HepG2 (cell line): ENCODE data around the gene GNG7. TPM values are rescaled to one million over a fixed set of nuclear protein-coding genes. Genes with fewer than 3 reads are reported as not detected.

Experiments
- FOXP1 ChIP-seq, 2 experiments: fragments of 450-650 bp in 1 of 2; IDR thresholded peaks; 2 replicates each; pipeline ENCODE4 v1.6.1; 2017 to 2018; ENCODE audit warnings: antibody characterized with exemption in 1 of 2
- HBP1 ChIP-seq: IDR thresholded peaks from 2 replicates; pipeline ENCODE4 v1.6.1; 2016; ENCODE audit warnings: low read depth, control low read depth
- HMG20A ChIP-seq: IDR thresholded peaks from 2 replicates; pipeline ENCODE4 v1.6.1; 2016; ENCODE audit warnings: borderline replicate concordance
- HMGXB4 ChIP-seq, 2 experiments: sonication (generic) in 1 of 2; formaldehyde crosslinking in 1 of 2; IDR thresholded peaks; 2 replicates each; pipeline versions ENCODE4 v1.4.0 to v1.6.1; 2018 to 2020; ENCODE audit warnings: missing genetic modification reagents in 2 of 2, borderline replicate concordance in 1 of 2, low read depth in 1 of 2, mild to moderate bottlenecking in 1 of 2, missing biosample characterization in 1 of 2
- HNRNPLL ChIP-seq: fragments of 200-400 bp; formaldehyde crosslinking; IDR thresholded peaks from 2 replicates; pipeline ENCODE4 v1.6.1; 2017; ENCODE audit warnings: mild to moderate bottlenecking, low read depth, low read length; ENCODE audit not compliant: poor library complexity, severe bottlenecking
- TERF1 ChIP-seq: sonication (generic); formaldehyde crosslinking; IDR thresholded peaks from 2 replicates; pipeline ENCODE4 v1.8.0; 2022; ENCODE audit warnings: mild to moderate bottlenecking, missing genetic modification reagents, moderate library complexity
- YY1 ChIP-seq: IDR thresholded peaks from 2 replicates; pipeline ENCODE4 v1.6.1; 2011; ENCODE audit warnings: low read length, low read depth, moderate library complexity, mild to moderate bottlenecking; ENCODE audit not compliant: insufficient read depth, insufficient replicate concordance
- ZBTB39 ChIP-seq: sonication (generic); formaldehyde crosslinking; IDR thresholded peaks from 2 replicates; pipeline ENCODE4 v1.5.0; 2020; ENCODE audit warnings: missing genetic modification reagents
- ZNF253 ChIP-seq: sonication (generic); formaldehyde crosslinking; IDR thresholded peaks from 2 replicates; pipeline ENCODE4 v1.8.0; 2022; ENCODE audit warnings: mild to moderate bottlenecking, missing genetic modification reagents, borderline replicate concordance
- ZNF280D ChIP-seq: sonication (generic); formaldehyde crosslinking; IDR thresholded peaks from 2 replicates; pipeline ENCODE4 v1.5.1; 2020; ENCODE audit warnings: mild to moderate bottlenecking, missing genetic modification reagents
- ZNF282 ChIP-seq: fragments of 450-650 bp; IDR thresholded peaks from 2 replicates; pipeline ENCODE4 v1.6.1; 2018; ENCODE audit not compliant: partially characterized antibody
- ZNF431 ChIP-seq: sonication (generic); formaldehyde crosslinking; IDR thresholded peaks from 2 replicates; pipeline ENCODE4 v1.9.0; 2022; ENCODE audit warnings: missing genetic modification reagents, low read depth, mild to moderate bottlenecking, borderline replicate concordance
- ZNF513 ChIP-seq: sonication (generic); formaldehyde crosslinking; conservative IDR thresholded peaks from 2 replicates; pipeline ENCODE4 v1.5.0; 2020; ENCODE audit warnings: missing genetic modification reagents
- ZNF784 ChIP-seq: sonication (generic); formaldehyde crosslinking; IDR thresholded peaks from 2 replicates; pipeline ENCODE4 v1.5.1; 2020; ENCODE audit warnings: missing genetic modification reagents, mild to moderate bottlenecking, borderline replicate concordance
- polyA plus RNA-seq, 8 experiments: library from polyadenylated mRNA; depleted of rRNA in 3 of 8; stranded (reverse) in 7 of 8; unstranded in 1 of 8; fragments of >200 nt; fragmentation: Illumina TruSeq in 4 of 8; extraction: Trizol in 4 of 8; gene quantifications; 2 replicates each; pipeline versions ENCODE4 v1.2.1 to v1.2.3, GENCODE V29; 2011 to 2016; ENCODE audit warnings: low read depth in 4 of 8, missing spikeins in 1 of 8, mixed read lengths in 1 of 8; ENCODE audit not compliant: insufficient read depth in 1 of 8
- total RNA-seq, 5 experiments: library from RNA; depleted of rRNA; stranded (reverse); fragments of >200 nt; fragmentation: Illumina TruSeq; extraction: Trizol; gene quantifications; 2 replicates each; pipeline ENCODE4 v1.2.3, GENCODE V29; 2016; ENCODE audit warnings: low read depth in 1 of 5

GNG7 gene
- total and polyA plus RNA-seq, 2 of the 13 experiments (the other 11 are each of a cell fraction or from before 2014, with no cell fraction given) = 1.4 to 3.3 TPM

GRCh38 chr19:2636897-2637683 is 65.4 kb downstream of the GNG7 start (continued):
- no peak for TF ChIP-seq ZNF253
- TF ChIP-seq ZNF282 = no peak
- 0 out of 2 replicates have a peak, but pooled peaks have one; percentile 32 for TF ChIP-seq HBP1 (CRISPR knock-in tag)
- TF ChIP-seq HMGXB4 (CRISPR knock-in tag; IDR thresholded peaks at IDR 0.05; ENCODE audit: borderline replicate concordance in 1 of 2, low read depth in 1 of 2) = 0 out of 4 replicates have a peak, but pooled peaks of 1 of the 2 experiments have one; percentile 41
- TF ChIP-seq HMG20A (CRISPR knock-in tag) = no peak
- TF ChIP-seq ZNF513 (CRISPR knock-in tag) = no peak
- TF ChIP-seq YY1 = peak; percentile 19
- no peak for TF ChIP-seq ZNF431 (CRISPR knock-in tag)
- TF ChIP-seq ZBTB39 (CRISPR knock-in tag) = no peak
- TF ChIP-seq FOXP1 (IDR thresholded peaks at IDR 0.05) = no peak
- TF ChIP-seq FOXP1 (CRISPR knock-in tag; IDR thresholded peaks at IDR 0.05) = no peak
- no peak for TF ChIP-seq ZNF280D (CRISPR knock-in tag)
- TF ChIP-seq TERF1 = no peak
- TF ChIP-seq ZNF784 = no peak
- peak; percentile 35 for TF ChIP-seq HNRNPLL
